Caco-2 (cell line): ENCODE measurements around the gene ERFE. TPM values are rescaled to one million over a fixed set of nuclear protein-coding genes. Genes with fewer than 3 reads are reported as not detected.
"Not testable (repeated sequence)": the region's sequence is repeated elsewhere in the genome, so short reads cannot be mapped to it uniquely, and the experiment has no call there.

Source experiments
- BruUV-seq: library from RNA; stranded (reverse); fragments of 400-500 nt; replicated peaks from 2 replicates; lab custom pipeline; 2021; lab: Mats Ljungman, UMichigan
- CTCF ChIA-PET: fragments of 300-600 bp; sonication (Branson Sonifier 250); formaldehyde crosslinking; loops from one replicate; lab custom pipeline; 2022; ENCODE audit warnings: antibody characterized with exemption; lab: Charles Lee
- POLR2A ChIA-PET: fragments of 300-600 bp; sonication (Branson Sonifier 250); formaldehyde crosslinking; loops from one replicate; lab custom pipeline; 2022; ENCODE audit warnings: antibody characterized with exemption; lab: Charles Lee
- DNase-seq, 2 experiments: peaks; one replicate each; pipeline versions ENCODE4 v3.0.0 to v3.0.0-alpha.2; 2020 to 2022
- H3K27me3 ChIP-seq: replicated peaks from 2 replicates; pipeline ENCODE4 v1.6.0; 2011; ENCODE audit warnings: low read length; ENCODE audit not compliant: control insufficient read depth, insufficient read depth
- H3K36me3 ChIP-seq: 2 replicates; pipeline ENCODE4 v1.5.1; 2011; ENCODE audit warnings: low read length; ENCODE audit not compliant: control insufficient read depth, insufficient read depth
- H3K4me1 ChIP-seq: fragments of 250-450 bp; sonication (Bioruptor Pico); 2 replicates; pipeline ENCODE4 v1.5.1; 2020; ENCODE audit warnings: mild to moderate bottlenecking
- H3K4me3 ChIP-seq: 2 replicates; pipeline ENCODE4 v1.5.1; 2011; ENCODE audit warnings: low read depth, mild to moderate bottlenecking, control low read depth, low read length
- H3K9me3 ChIP-seq: fragments of 250-450 bp; sonication (Bioruptor Pico); 2 replicates; pipeline ENCODE4 v1.5.1; 2020; ENCODE audit warnings: mild to moderate bottlenecking, moderate library complexity
- H3K27ac Mint-ChIP-seq: one replicate; pipeline ENCODE4 v1.8.0; 2022; ENCODE audit warnings: mixed read lengths; ENCODE audit not compliant: unreplicated experiment
- H3K27me3 Mint-ChIP-seq: one replicate; pipeline ENCODE4 v1.8.0; 2022; ENCODE audit warnings: mixed read lengths; ENCODE audit not compliant: insufficient read depth, unreplicated experiment
- H3K36me3 Mint-ChIP-seq: one replicate; pipeline ENCODE4 v1.8.0; 2022; ENCODE audit warnings: mild to moderate bottlenecking, mixed read lengths; ENCODE audit not compliant: insufficient read depth, unreplicated experiment
- H3K4me1 Mint-ChIP-seq: one replicate; pipeline ENCODE4 v1.8.0; 2022; ENCODE audit warnings: low read depth, mixed read lengths; ENCODE audit not compliant: unreplicated experiment
- H3K4me3 Mint-ChIP-seq: one replicate; pipeline ENCODE4 v1.8.0; 2022; ENCODE audit warnings: mild to moderate bottlenecking, moderate library complexity, mixed read lengths; ENCODE audit not compliant: unreplicated experiment
- H3K9me3 Mint-ChIP-seq: one replicate; pipeline ENCODE4 v1.8.0; 2022; ENCODE audit warnings: mixed read lengths; ENCODE audit not compliant: unreplicated experiment
- intact Hi-C: fragments of 100-400 bp; cut with micrococcal nuclease; formaldehyde crosslinking; loops from one replicate; pipeline ENCODE4 v1.10.0; 2022; ENCODE audit not compliant: unreplicated experiment
- total RNA-seq: library from RNA; stranded (reverse); gene quantifications from 2 replicates; pipeline ENCODE4 v1.2.3, GENCODE V29; 2022
- TF ChIP-seq, protein P1 (sequence below), 2 experiments: fragments of 200-600 bp in 1 of 2; IDR thresholded peaks; 1 replicate in 1 of 2; 2 replicates in 1 of 2; pipeline versions ENCODE4 v1.5.1 to v1.8.0; 2011 to 2022; ENCODE audit warnings: antibody characterized with exemption in 1 of 2, control low read depth in 1 of 2, inconsistent platforms in 1 of 2, low read depth in 1 of 2, low read length in 1 of 2, mild to moderate bottlenecking in 1 of 2, moderate library complexity in 1 of 2; ENCODE audit not compliant: insufficient read depth in 1 of 2, severe bottlenecking in 1 of 2, unreplicated experiment in 1 of 2

Gene ERFE
- total RNA-seq, 1 experiment from 2014 or later: 1.4 TPM

DNA sequence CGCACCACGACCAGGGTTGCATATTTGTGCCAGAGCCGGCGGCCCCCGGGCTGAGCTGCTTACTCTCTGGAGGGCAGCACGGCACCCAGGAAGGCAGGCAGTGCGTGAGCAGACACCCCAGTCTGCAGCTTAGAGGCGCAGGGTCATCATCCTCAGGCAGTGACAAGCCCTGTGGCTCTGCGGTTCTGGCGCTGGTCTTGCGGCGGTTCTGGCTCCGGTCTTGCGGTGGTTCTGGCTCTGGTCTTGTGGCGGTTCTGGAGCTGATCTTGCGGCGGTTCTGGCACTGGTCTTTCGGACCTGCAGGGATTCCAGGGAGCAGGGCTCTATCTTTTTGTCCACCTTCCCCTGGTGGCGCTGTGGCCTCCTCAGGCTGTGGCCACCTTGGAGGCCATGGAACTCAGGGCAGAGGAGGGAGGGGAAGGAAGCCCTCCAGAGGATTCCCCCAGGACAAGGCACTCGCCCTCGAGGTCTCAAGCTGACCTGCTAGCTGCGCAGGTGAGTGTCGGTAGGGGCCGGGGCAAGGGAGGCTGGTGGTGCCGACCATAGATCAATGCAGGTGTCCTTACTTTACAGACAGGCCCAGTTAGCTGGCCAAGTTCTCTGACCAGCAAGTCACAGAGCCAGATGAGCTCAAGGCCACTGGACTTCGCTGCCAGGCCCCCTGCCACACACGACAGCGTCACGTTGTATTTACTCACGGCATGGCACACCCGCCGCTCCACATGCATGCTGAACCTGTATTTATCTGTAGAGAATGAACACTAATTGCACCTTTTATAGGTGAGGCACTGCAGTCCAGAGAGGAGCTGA is 43.7 kb upstream of the ERFE start:
- no peak overlapping the region for H3K27ac Mint-ChIP-seq
- H3K36me3 ChIP-seq: no peaks in the 10 kb centered on the region
- no peak overlapping the region for H3K4me3 Mint-ChIP-seq
- no peak for DNase-seq
- intact Hi-C loops: no loop called here
- TF ChIP-seq, protein P1, sequence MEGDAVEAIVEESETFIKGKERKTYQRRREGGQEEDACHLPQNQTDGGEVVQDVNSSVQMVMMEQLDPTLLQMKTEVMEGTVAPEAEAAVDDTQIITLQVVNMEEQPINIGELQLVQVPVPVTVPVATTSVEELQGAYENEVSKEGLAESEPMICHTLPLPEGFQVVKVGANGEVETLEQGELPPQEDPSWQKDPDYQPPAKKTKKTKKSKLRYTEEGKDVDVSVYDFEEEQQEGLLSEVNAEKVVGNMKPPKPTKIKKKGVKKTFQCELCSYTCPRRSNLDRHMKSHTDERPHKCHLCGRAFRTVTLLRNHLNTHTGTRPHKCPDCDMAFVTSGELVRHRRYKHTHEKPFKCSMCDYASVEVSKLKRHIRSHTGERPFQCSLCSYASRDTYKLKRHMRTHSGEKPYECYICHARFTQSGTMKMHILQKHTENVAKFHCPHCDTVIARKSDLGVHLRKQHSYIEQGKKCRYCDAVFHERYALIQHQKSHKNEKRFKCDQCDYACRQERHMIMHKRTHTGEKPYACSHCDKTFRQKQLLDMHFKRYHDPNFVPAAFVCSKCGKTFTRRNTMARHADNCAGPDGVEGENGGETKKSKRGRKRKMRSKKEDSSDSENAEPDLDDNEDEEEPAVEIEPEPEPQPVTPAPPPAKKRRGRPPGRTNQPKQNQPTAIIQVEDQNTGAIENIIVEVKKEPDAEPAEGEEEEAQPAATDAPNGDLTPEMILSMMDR (IDR thresholded peaks at IDR 0.05; ENCODE audit: insufficient read depth in 1 of 2, low read depth in 1 of 2, low read length in 1 of 2, severe bottlenecking in 1 of 2, unreplicated experiment in 1 of 2): no peak
- no peaks in the 10 kb centered on the region for H3K4me1 ChIP-seq
- peaks cover 4% of the 10 kb centered on the region for H3K27me3 Mint-ChIP-seq
- no peaks in the 10 kb centered on the region for H3K9me3 ChIP-seq
- CTCF ChIA-PET: no interaction called here
- no peaks in the 10 kb centered on the region for H3K4me1 Mint-ChIP-seq
- no peak overlapping the region for H3K4me3 ChIP-seq
- no peaks in the 10 kb centered on the region for H3K27me3 ChIP-seq
- BruUV-seq: no TSS peak
- peaks cover 9% of the 10 kb centered on the region for H3K9me3 Mint-ChIP-seq
- POLR2A ChIA-PET: no interaction called here
- H3K36me3 Mint-ChIP-seq: no peaks in the 10 kb centered on the region

DNA sequence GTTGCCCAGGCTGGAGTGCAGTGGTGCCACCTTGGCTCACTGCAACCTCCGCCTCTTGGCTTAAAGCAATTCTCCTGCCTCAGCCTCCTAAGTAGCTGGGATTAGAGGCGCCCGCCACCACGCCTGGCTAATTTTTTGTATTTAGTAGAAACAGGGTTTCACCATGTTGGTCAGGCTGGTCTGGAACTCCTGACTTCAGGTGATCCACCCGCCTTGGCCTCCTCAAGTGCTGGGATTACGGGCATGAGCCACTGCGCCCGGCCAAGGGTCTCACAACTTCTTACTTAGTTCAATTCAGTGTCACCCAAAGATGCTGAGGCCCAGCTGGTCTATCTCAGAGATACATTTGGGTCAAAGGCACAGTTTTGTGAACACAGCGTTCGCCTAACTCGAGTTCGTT is 43.1 kb upstream of the ERFE start:
- BruUV-seq, H3K9me3 Mint-ChIP-seq, H3K36me3 Mint-ChIP-seq, H3K36me3 ChIP-seq, intact Hi-C loops, H3K27me3 ChIP-seq, H3K9me3 ChIP-seq, H3K4me1 Mint-ChIP-seq, DNase-seq, H3K27me3 Mint-ChIP-seq, H3K4me3 ChIP-seq, CTCF ChIA-PET, H3K4me1 ChIP-seq, H3K4me3 Mint-ChIP-seq, POLR2A ChIA-PET, H3K27ac Mint-ChIP-seq: not testable (repeated sequence)

DNA sequence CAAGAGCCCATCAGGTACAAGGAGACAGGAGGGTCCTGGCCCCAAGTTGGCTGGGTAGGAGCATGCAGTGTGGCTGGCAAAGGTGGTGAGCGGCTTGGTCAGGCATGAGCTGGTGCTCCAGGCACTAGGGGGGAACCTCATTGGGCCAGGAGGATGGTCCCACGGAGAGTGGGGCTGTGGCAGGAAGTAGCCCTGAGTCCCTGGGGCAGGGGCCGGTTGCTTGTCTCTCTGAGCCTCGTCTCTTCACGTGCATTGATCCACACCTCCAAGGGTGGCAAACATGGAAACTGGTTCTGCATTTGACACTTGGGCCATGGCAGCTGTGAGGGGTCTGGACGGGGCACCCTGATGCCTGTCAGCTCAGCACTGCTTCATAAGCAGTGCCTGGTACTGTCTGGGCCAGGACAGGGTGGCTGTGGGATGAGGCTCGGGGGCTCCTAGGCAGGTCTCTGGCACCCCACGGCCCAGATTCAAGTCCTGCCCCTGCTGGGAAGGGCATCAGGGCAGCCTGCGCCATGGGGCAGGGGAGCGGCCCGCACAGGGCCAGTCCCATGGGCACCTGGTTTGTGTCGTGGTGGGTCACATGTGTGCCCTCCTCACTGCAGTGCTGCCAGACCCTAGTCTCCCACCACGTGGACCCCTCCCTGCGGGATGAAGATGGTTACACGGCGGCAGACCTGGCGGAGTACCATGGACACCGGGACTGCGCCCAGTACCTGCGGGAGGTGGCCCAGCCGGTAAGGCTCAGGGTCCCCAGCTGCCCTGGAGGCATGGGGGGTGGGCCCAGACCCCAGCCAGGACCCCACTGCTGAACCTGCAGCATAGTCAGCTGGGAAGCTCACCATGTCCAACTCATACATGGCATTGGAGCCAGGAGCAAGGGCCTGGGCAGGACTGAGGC is 42.2 kb upstream of the ERFE start:
- no TSS peak for BruUV-seq
- no peaks in the 10 kb centered on the region for H3K27me3 ChIP-seq
- DNase-seq: no peak
- ChIA-PET CTCF (no interaction called here), POLR2A (no interaction called here)
- intact Hi-C loops: no loop called here
- H3K4me3 ChIP-seq: no peak overlapping the region
- no peaks in the 10 kb centered on the region for H3K36me3 ChIP-seq
- TF ChIP-seq, protein P1 (IDR thresholded peaks at IDR 0.05; ENCODE audit: insufficient read depth in 1 of 2, low read depth in 1 of 2, low read length in 1 of 2, severe bottlenecking in 1 of 2, unreplicated experiment in 1 of 2): no peak
- H3K4me3 Mint-ChIP-seq: no peak overlapping the region
- no peaks in the 10 kb centered on the region for H3K4me1 Mint-ChIP-seq
- no peaks in the 10 kb centered on the region for H3K9me3 ChIP-seq
- H3K9me3 Mint-ChIP-seq: peaks cover 9% of the 10 kb centered on the region
- H3K4me1 ChIP-seq: no peaks in the 10 kb centered on the region
- peaks cover 4% of the 10 kb centered on the region for H3K27me3 Mint-ChIP-seq
- H3K36me3 Mint-ChIP-seq: no peaks in the 10 kb centered on the region
- no peak overlapping the region for H3K27ac Mint-ChIP-seq
